HEK293T (cell line): ENCODE data around the gene MMP25.

Experiments
- CTCF ChIA-PET: fragments of 350-600 bp; formaldehyde crosslinking; extraction: SDS; loops from one replicate; lab custom pipeline; 2021; ENCODE audit warnings: antibody characterized with exemption, inconsistent platforms; lab: Yijun Ruan, JAX
- POLR2A ChIA-PET: fragments of 350-600 bp; formaldehyde crosslinking; extraction: SDS; loops from one replicate; lab custom pipeline; 2020; ENCODE audit warnings: antibody characterized with exemption, inconsistent platforms; lab: Yijun Ruan, JAX
- DNase-seq: peaks from one replicate; pipeline ENCODE4 v3.0.0; 2012; ENCODE audit warnings: mixed read lengths; ENCODE audit errors: extremely low spot score
- ARNT ChIP-seq: fragments of 450-650 bp; IDR thresholded peaks from 2 replicates; pipeline ENCODE4 v1.6.1; 2017; ENCODE audit warnings: mild to moderate bottlenecking
- BHLHE40 ChIP-seq: fragments of 450-650 bp; IDR thresholded peaks from 2 replicates; pipeline ENCODE4 v1.6.1; 2016; ENCODE audit warnings: mild to moderate bottlenecking, moderate library complexity, borderline replicate concordance
- CTBP1 ChIP-seq: fragments of 450-650 bp; IDR thresholded peaks from 2 replicates; pipeline ENCODE4 v1.6.1; 2016; ENCODE audit warnings: borderline replicate concordance
- ELF4 ChIP-seq: fragments of 450-650 bp; IDR thresholded peaks from 2 replicates; pipeline ENCODE4 v1.6.1; 2017; ENCODE audit warnings: antibody characterized with exemption
- FOXA1 ChIP-seq: fragments of 450-650 bp; IDR thresholded peaks from 2 replicates; pipeline ENCODE4 v1.6.1; 2016; ENCODE audit warnings: mild to moderate bottlenecking
- FOXK2 ChIP-seq: fragments of 450-650 bp; IDR thresholded peaks from 2 replicates; pipeline ENCODE4 v1.6.1; 2016; ENCODE audit warnings: mild to moderate bottlenecking
- FOXM1 ChIP-seq: fragments of 450-650 bp; IDR thresholded peaks from 2 replicates; pipeline ENCODE4 v1.6.1; 2017; ENCODE audit warnings: mild to moderate bottlenecking, borderline replicate concordance
- HDGF ChIP-seq: fragments of 450-650 bp; IDR thresholded peaks from 2 replicates; pipeline ENCODE4 v1.6.1; 2017; ENCODE audit warnings: antibody characterized with exemption, borderline replicate concordance
- L3MBTL2 ChIP-seq: fragments of 450-650 bp; conservative IDR thresholded peaks from 2 replicates; pipeline ENCODE4 v1.6.1; 2016; ENCODE audit warnings: mild to moderate bottlenecking
- LEF1 ChIP-seq: fragments of 450-650 bp; IDR thresholded peaks from 2 replicates; pipeline ENCODE4 v1.6.1; 2017; ENCODE audit warnings: mild to moderate bottlenecking, borderline replicate concordance
- NFRKB ChIP-seq: fragments of 450-650 bp; IDR thresholded peaks from 2 replicates; pipeline ENCODE4 v1.6.1; 2016; ENCODE audit warnings: mild to moderate bottlenecking, moderate library complexity
- SP1 ChIP-seq: fragments of 450-650 bp; IDR thresholded peaks from 2 replicates; pipeline ENCODE4 v1.6.1; 2017
- SUZ12 ChIP-seq: fragments of 450-650 bp; IDR thresholded peaks from 2 replicates; pipeline ENCODE4 v1.6.1; 2016; ENCODE audit warnings: mild to moderate bottlenecking
- TARDBP ChIP-seq: fragments of 450-650 bp; IDR thresholded peaks from 2 replicates; pipeline ENCODE4 v1.6.1; 2016
- ZNF384 ChIP-seq: fragments of 450-650 bp; IDR thresholded peaks from 2 replicates; pipeline ENCODE4 v1.6.1; 2016
- TF ChIP-seq, protein P1 (sequence below): fragments of 450-650 bp; IDR thresholded peaks from 2 replicates; pipeline ENCODE4 v1.6.1; 2016

The MMP25 gene

DNA sequence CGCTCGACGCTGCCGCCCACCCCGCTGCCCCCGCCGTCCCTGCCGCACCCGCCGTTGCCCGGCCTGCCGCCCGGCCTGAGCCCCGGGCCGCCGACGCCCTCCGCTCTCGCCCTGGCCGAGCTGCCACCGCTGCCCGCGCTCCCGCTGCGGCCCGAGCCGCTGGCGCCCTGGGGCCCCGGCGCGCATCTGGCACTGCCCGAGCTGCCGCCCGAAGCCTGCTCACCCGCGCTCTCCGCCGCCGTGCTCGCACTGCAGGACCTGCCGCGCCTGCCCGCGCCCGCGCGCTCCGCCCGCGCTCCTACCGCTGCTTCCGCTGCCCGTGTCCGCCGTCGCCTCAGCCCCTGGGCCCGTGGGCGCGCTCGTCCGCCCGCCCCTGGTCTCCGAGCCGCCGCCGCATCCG, 42.0 kb upstream of the MMP25 start:
- TF ChIP-seq BHLHE40, result no peak
- TF ChIP-seq, protein P1, sequence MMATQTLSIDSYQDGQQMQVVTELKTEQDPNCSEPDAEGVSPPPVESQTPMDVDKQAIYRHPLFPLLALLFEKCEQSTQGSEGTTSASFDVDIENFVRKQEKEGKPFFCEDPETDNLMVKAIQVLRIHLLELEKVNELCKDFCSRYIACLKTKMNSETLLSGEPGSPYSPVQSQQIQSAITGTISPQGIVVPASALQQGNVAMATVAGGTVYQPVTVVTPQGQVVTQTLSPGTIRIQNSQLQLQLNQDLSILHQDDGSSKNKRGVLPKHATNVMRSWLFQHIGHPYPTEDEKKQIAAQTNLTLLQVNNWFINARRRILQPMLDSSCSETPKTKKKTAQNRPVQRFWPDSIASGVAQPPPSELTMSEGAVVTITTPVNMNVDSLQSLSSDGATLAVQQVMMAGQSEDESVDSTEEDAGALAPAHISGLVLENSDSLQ, result no peak
- CTCF ChIA-PET, result interaction anchor here (0.9 to 4.1 kb wide), 3 partner anchors 19 to 27 kb away, joined by 3 to 20 read pairs (median 13); no protein-coding TSS in a partner anchor
- POLR2A ChIA-PET, result interaction anchor here (1.0 to 5.3 kb wide), 6 partner anchors 17 to 34 kb away, joined by 3 to 60 read pairs (median 4); partner anchors contain the start of genes CLDN6, HCFC1R1, PKMYT1 and THOC6
- no peak for DNase-seq

DNA sequence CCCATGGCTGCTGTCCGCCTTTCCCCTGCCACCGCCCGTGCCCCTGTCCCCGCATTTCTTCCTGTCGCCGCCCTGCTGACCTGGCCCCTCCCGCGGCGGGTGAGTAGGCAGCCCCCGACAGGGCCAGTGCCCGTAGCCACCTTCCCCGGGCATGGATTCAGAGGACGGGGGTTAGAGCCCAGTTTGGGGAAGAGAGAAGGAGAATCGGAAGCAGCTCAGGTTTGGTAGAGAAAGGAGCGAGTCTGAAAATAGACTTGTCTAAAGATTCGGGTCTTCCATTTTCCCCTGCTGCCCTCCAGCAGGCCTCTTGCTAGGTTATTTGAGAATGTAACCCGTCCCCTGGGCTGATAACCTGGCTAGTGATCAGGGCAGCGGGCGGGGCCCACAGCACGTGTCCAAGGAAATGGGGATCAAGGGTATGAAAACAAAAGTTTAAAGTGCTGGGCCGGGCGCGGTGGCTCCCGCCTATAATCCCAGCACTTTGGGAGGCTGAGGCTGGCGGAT, 41.5 kb upstream of the MMP25 start:
- no peak for TF ChIP-seq SUZ12
- no peak for TF ChIP-seq BHLHE40
- TF ChIP-seq ARNT, result no peak
- TF ChIP-seq ZNF384, result no peak
- no peak for TF ChIP-seq FOXM1
- TF ChIP-seq LEF1, result no peak
- no peak for TF ChIP-seq FOXK2
- TF ChIP-seq, protein P1, result no peak
- no peak for TF ChIP-seq TARDBP
- no peak for TF ChIP-seq L3MBTL2
- no peak for TF ChIP-seq ELF4
- TF ChIP-seq CTBP1, result no peak
- TF ChIP-seq SP1, result no peak
- no peak for TF ChIP-seq HDGF
- no peak for TF ChIP-seq FOXA1
- no peak for TF ChIP-seq NFRKB
- POLR2A ChIA-PET, result interaction anchor here (1.5 to 5.3 kb wide), 5 partner anchors 16 to 35 kb away, joined by 3 to 60 read pairs (median 6); partner anchors contain the start of genes CLDN6, HCFC1R1, PKMYT1 and THOC6
- no peak for DNase-seq
- CTCF ChIA-PET, result interaction anchor here (1.3 to 4.1 kb wide), 2 partner anchors 23 to 27 kb away, joined by 13 to 20 read pairs; no protein-coding TSS in a partner anchor

DNA sequence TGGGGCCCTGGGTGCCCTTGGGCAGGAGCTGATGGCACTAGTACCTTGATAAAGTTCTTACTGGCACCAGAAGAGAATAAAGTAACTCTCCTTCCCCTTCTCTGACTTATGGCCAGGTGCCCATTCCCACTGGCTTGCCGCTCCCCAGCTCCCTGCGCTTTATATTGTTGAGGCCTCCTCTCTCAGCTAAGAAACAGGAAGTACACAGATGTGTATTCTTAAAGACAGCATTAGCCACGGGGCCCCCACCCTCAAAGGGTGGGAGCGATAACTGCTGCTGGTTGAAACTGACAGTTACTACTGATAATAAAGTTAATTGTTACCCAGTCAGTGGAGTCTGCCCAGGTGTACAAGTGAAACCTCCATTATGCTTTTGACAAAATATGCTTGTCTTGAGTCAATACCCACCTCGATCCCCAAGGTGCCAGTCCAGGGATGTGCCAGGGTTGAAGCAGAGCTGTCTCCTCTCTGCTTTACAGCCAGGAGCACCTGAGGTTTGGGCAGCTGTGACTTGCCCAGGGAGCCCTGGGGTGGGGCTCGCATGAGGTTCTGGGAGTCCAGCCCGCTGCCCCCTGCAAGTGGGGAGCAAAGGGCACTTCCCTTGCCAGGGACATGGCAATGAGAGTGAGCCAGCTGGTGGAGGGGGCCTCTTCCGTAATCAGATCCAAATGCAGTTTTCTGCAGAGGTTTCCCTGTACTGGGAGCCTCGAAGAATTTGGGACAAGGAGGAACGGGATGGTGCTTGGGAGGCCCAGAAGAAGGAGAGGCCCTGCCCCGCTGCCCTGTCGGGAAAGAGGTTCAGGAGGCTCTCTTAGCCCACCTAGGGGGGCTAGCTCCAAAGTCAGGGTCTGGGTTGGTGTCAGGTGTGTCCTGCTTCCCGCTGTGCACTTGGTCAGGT, 39.1 kb upstream of the MMP25 start:
- TF ChIP-seq SP1, result no peak
- TF ChIP-seq SUZ12, result no peak
- no peak for TF ChIP-seq CTBP1
- TF ChIP-seq ELF4, result no peak
- no peak for TF ChIP-seq HDGF
- no peak for TF ChIP-seq FOXK2
- TF ChIP-seq, protein P1, result no peak
- TF ChIP-seq ZNF384, result no peak
- TF ChIP-seq BHLHE40, result no peak
- TF ChIP-seq FOXA1, result no peak
- TF ChIP-seq NFRKB, result no peak
- no peak for TF ChIP-seq ARNT
- no peak for TF ChIP-seq L3MBTL2
- TF ChIP-seq LEF1, result no peak
- TF ChIP-seq TARDBP, result no peak
- TF ChIP-seq FOXM1, result no peak
- DNase-seq, result no peak
- CTCF ChIA-PET, result interaction anchor here (1.3 to 1.6 kb wide), 2 partner anchors 11 to 21 kb away, joined by 3 to 10 read pairs; partner anchors contain the start of gene CLDN6
- POLR2A ChIA-PET, result interaction anchor here (0.7 to 5.3 kb wide), 4 partner anchors 14 to 91 kb away, joined by 3 to 60 read pairs (median 4); partner anchors contain the start of genes CLDN6, HCFC1R1, PKMYT1 and THOC6

DNA sequence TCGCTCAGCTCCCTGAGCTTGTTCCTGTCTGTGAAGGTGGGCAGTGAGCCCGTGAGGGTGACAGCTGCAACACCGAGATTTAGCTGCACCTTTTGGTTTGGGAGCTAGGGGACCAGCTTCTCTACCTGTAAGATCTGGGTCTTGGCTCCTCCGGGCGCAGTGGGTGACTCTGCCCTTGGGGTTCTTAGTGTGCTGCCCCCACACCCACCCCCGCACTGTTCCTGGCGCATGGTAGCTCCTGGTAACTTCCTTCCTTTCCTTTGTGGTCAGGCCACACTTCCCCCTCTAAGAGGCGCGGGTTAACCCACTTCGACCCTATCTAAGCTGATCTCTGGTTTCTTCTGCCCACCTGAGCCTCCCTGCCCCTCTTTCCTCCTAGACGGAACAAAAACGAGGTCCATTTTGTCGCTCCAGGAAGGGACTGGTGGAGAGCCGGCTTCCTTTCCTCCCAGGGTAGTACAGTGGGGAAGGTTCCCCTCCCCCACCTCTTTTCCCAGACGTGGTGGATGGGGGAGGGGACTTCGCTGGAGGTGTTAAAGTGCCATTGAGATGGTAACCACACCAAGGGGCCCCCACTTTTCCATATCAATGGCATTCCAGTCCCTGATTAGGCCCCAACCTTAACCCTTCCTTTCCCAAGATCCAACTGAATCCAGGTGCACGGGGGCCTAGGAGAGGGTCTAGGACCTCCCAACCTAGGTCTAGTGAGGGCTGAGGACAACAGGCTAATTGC, 38.2 kb upstream of the MMP25 start:
- POLR2A ChIA-PET, result interaction anchor here (0.7 to 5.3 kb wide), 4 partner anchors 13 to 90 kb away, joined by 3 to 60 read pairs (median 4); partner anchors contain the start of genes CLDN6, HCFC1R1, PKMYT1 and THOC6
- no peak for DNase-seq
- CTCF ChIA-PET, result interaction anchor here (1.3 to 1.6 kb wide), 2 partner anchors 10 to 20 kb away, joined by 3 to 10 read pairs; partner anchors contain the start of gene CLDN6
- no peak for TF ChIP-seq CTBP1

DNA sequence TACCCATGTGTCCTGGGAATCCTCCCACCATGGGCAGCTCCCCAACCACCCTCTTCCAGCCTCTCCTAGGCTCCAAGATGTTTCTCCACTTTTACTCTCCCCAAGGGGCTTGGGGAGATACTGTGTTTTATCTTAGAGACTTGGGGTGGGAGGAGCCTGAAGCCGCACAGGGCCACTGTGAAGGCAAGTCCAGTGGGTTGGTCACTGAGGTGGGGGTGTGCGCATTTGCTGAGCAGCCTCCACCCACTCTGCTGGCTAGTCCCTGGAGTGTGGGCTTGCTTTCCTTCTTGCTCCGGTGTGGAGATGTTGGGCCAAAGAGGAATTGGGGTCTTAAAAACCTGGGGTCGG, 37.7 kb upstream of the MMP25 start:
- POLR2A ChIA-PET, result interaction anchor here (1.9 to 5.3 kb wide), 3 partner anchors 12 to 19 kb away, joined by 5 to 60 read pairs (median 44); partner anchors contain the start of genes CLDN6, HCFC1R1, THOC6 and TNFRSF12A
- CTCF ChIA-PET, result interaction anchor here (1.6 kb wide), 1 partner anchor 10 kb away, joined by 10 read pairs; the partner anchor contains the start of gene CLDN6

More for the DNA sequence above, 37.7 kb upstream of the MMP25 start:
- no peak for DNase-seq
- TF ChIP-seq CTBP1, result no peak
- TF ChIP-seq HDGF, result no peak
- no peak for TF ChIP-seq ELF4
- no peak for TF ChIP-seq TARDBP
- TF ChIP-seq ARNT, result no peak
- no peak for TF ChIP-seq SUZ12
- TF ChIP-seq, protein P1, result no peak
- no peak for TF ChIP-seq L3MBTL2
- no peak for TF ChIP-seq SP1
- no peak for TF ChIP-seq FOXA1
- TF ChIP-seq NFRKB, result no peak
- TF ChIP-seq FOXK2, result no peak
- no peak for TF ChIP-seq BHLHE40
- TF ChIP-seq LEF1, result no peak
- no peak for TF ChIP-seq FOXM1
